Large intestine (tissue), 3 donors: ENCODE data around the gene REPS2. TPM values are rescaled to one million over a fixed set of nuclear protein-coding genes. Genes with fewer than 3 reads are reported as not detected.

Source experiments
- DNase-seq, 2 donors: peaks; one replicate each; pipeline versions ENCODE4 v3.0.0 to v3.0.0-alpha.2; 2013
- H3K27ac ChIP-seq: one replicate; pipeline ENCODE4 v1.5.1; 2013; ENCODE audit warnings: low read length
- H3K27me3 ChIP-seq: 2 replicates; pipeline ENCODE4 v1.6.1; 2013; ENCODE audit warnings: low read length; ENCODE audit not compliant: control insufficient read depth, insufficient read depth
- H3K36me3 ChIP-seq: 2 replicates; pipeline ENCODE4 v1.6.1; 2013; ENCODE audit warnings: low read length; ENCODE audit not compliant: control insufficient read depth, insufficient read depth
- H3K4me1 ChIP-seq: one replicate; pipeline ENCODE4 v1.6.1; 2013; ENCODE audit warnings: low read length; ENCODE audit not compliant: control insufficient read depth, insufficient read depth
- H3K4me3 ChIP-seq: one replicate; pipeline ENCODE4 v1.5.1; 2013; ENCODE audit warnings: low read length
- H3K9me3 ChIP-seq: one replicate; pipeline ENCODE4 v1.6.1; 2013; ENCODE audit warnings: mild to moderate bottlenecking, low read depth, low read length, moderate library complexity; ENCODE audit not compliant: control insufficient read depth
- WGBS: methylation state at CpG from one replicate; pipeline ENCODE4 v1.1.5; 2013; ENCODE audit warnings: low lambda C conversion rate; ENCODE audit not compliant: insufficient coverage; 5-methylcytosine and 5-hydroxymethylcytosine counted together
- polyA plus RNA-seq: library from polyadenylated mRNA; unstranded; fragments of 120-200 nt; gene quantifications from one replicate; pipeline ENCODE4 v1.2.1, GENCODE V29; 2013

REPS2 gene
- polyA plus RNA-seq, 1 donor = 3.7 TPM

- no CpG with 5 or more reads among the region's 1 CpG for WGBS
- Histone ChIP-seq H3K27me3 (no peaks in the 10 kb centered on the region), H3K36me3 (no peaks in the 10 kb centered on the region), H3K27ac (no peak overlapping the region), H3K9me3 (no peaks in the 10 kb centered on the region), H3K4me3 (no peak overlapping the region), H3K4me1 (no peaks in the 10 kb centered on the region)
- no peak for DNase-seq
Observed at GRCh38 chrX:16981209-16981608, 34.8 kb downstream of the REPS2 start.

GRCh38 chrX:16981980-16982379 lies 35.5 kb downstream of the REPS2 start:
- H3K27me3 ChIP-seq = no peaks in the 10 kb centered on the region
- DNase-seq = no peak
- H3K27ac ChIP-seq = no peak overlapping the region
- H3K4me1 ChIP-seq = no peaks in the 10 kb centered on the region
- no peaks in the 10 kb centered on the region for H3K9me3 ChIP-seq
- no peaks in the 10 kb centered on the region for H3K36me3 ChIP-seq
- H3K4me3 ChIP-seq = no peak overlapping the region

DNA sequence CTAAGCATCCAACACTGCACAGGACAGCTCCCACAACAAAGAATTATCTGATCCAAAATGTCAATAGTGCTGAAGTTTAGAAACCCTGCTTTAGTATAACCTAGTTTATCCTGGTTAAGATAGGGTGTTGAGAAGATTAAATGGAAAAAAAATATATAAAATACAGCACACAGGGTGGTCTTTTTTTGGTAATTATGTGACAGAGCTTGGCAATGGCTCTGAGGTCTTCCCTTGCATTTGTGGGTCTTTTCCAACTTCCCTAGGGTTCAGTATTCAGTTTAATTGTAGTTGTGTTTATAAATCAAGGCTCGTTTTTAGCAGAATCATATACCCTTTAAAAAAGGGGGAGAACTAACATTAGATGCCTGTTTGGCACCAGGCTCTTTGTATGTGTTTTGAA lies 36.6 kb downstream of the REPS2 start:
- H3K27ac ChIP-seq = no peak overlapping the region
- H3K4me1 ChIP-seq = no peaks in the 10 kb centered on the region
- no CpG with 5 or more reads among the region's 1 CpG for WGBS
- H3K27me3 ChIP-seq = no peaks in the 10 kb centered on the region
- H3K36me3 ChIP-seq = no peaks in the 10 kb centered on the region
- H3K9me3 ChIP-seq = no peaks in the 10 kb centered on the region
- H3K4me3 ChIP-seq = no peak overlapping the region
- DNase-seq = no peak

- no CpG with 5 or more reads among the region's 3 CpGs for WGBS
- Histone ChIP-seq H3K9me3 (no peaks in the 10 kb centered on the region), H3K36me3 (no peaks in the 10 kb centered on the region), H3K27me3 (no peaks in the 10 kb centered on the region), H3K4me3 (no peak overlapping the region), H3K27ac (no peak overlapping the region), H3K4me1 (no peaks in the 10 kb centered on the region)
- DNase-seq = no peak
Observed at GRCh38 chrX:16985286-16985685, 38.8 kb downstream of the REPS2 start.

DNA sequence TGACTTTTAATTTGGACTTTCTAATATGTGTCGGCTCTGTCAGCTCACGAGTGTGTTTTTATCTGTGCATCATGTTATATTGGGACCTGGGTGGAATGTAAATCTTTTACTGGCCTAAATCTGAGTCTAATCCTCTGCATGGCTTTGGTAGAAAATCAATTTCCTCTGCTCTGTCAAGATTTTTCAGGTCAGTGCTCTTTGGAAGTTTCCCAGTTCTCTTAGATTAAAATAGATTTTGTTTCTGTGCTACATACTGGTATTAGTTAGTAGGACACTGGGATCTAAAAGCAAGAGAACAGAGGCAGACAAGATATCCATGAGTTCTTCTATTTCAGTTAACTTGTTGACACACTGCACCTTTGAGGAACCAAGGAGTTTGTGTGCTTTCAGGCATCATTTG lies 39.7 kb downstream of the REPS2 start:
- no CpG with 5 or more reads among the region's 2 CpGs for WGBS
- no peaks in the 10 kb centered on the region for H3K27me3 ChIP-seq
- no peaks in the 10 kb centered on the region for H3K9me3 ChIP-seq
- no peak for DNase-seq
- no peaks in the 10 kb centered on the region for H3K36me3 ChIP-seq
- H3K4me3 ChIP-seq = no peak overlapping the region
- no peaks in the 10 kb centered on the region for H3K4me1 ChIP-seq
- no peak overlapping the region for H3K27ac ChIP-seq

DNA sequence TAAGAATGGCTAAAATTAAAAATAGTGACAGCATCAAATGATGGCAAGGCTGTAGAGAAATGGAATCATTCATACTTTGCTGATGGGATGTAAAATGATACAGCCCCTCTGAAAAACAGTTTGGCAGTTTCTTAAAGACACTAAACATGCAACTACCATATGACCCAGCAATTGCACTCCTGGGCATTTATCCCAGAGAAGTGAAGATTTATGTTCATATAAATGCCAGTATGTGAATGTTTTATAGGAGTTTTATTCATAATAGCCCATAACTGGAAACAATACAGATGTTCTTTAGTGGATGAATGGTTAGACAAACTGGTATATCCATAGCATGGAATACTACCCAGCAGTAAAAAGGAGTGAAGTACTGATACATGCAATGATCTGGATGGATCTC lies 43.3 kb downstream of the REPS2 start:
- H3K4me3 ChIP-seq = no peak overlapping the region
- H3K27ac ChIP-seq = no peak overlapping the region
- DNase-seq = no peak
- no peaks in the 10 kb centered on the region for H3K36me3 ChIP-seq
- H3K9me3 ChIP-seq = no peaks in the 10 kb centered on the region
- H3K27me3 ChIP-seq = no peaks in the 10 kb centered on the region
- peaks cover 9% of the 10 kb centered on the region for H3K4me1 ChIP-seq

GRCh38 chrX:16990839-16991238 lies 44.4 kb downstream of the REPS2 start:
- 100% methylated on average over 1 of the region's 2 CpGs for WGBS

GRCh38 chrX:16992445-16992844 lies 46.0 kb downstream of the REPS2 start:
- WGBS = no CpG with 5 or more reads among the region's 3 CpGs
- Histone ChIP-seq H3K27me3 (no peaks in the 10 kb centered on the region), H3K4me1 (peaks cover 9% of the 10 kb centered on the region), H3K9me3 (no peaks in the 10 kb centered on the region), H3K36me3 (no peaks in the 10 kb centered on the region), H3K27ac (peak overlapping the region; percentile 16), H3K4me3 (no peak overlapping the region)
- DNase-seq = no peak

More at GRCh38 chrX:16990839-16991238, 44.4 kb downstream of the REPS2 start:
- no peak for DNase-seq
- H3K36me3 ChIP-seq = no peaks in the 10 kb centered on the region
- H3K4me3 ChIP-seq = no peak overlapping the region
- no peaks in the 10 kb centered on the region for H3K27me3 ChIP-seq
- H3K27ac ChIP-seq = no peak overlapping the region
- H3K4me1 ChIP-seq = peaks cover 9% of the 10 kb centered on the region
- H3K9me3 ChIP-seq = no peaks in the 10 kb centered on the region

GRCh38 chrX:16992951-16993350 lies 46.5 kb downstream of the REPS2 start:
- Histone ChIP-seq H3K4me1 (peaks cover 9% of the 10 kb centered on the region), H3K9me3 (no peaks in the 10 kb centered on the region), H3K27ac (peak overlapping the region; percentile 57), H3K4me3 (no peak overlapping the region), H3K27me3 (no peaks in the 10 kb centered on the region), H3K36me3 (no peaks in the 10 kb centered on the region)
- peak; percentile 56 to 85 for DNase-seq
- no CpG with 5 or more reads among the region's 2 CpGs for WGBS

DNA sequence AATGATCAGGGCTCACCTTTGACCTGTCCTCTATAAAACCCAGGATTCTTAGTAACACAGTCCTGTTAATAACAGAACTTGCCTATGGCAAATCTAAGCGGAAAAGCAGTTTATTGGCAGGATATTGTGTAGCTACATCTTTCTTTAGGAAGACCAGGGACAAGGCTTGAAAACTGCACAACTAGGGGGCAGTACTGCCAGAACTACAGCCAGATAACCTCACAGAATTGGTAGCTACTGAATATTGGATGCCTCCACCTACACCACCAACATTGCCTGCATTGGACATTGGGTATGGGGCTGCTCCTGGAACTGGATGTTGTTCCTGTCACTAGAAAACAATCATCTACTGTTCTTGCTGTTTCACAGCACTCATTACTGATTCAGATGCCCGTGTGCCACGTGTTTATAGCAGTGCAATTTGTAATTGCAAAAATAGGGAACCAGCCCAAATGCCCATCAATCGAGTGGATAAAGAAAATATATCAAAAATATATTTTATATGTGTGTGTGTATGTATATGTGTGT lies 47.4 kb downstream of the REPS2 start:
- Histone ChIP-seq H3K9me3 (no peaks in the 10 kb centered on the region), H3K36me3 (no peaks in the 10 kb centered on the region), H3K4me3 (no peak overlapping the region), H3K4me1 (peaks cover 9% of the 10 kb centered on the region), H3K27ac (no peak overlapping the region), H3K27me3 (no peaks in the 10 kb centered on the region)
- DNase-seq = no peak
- no CpG with 5 or more reads among the region's 4 CpGs for WGBS

GRCh38 chrX:16994736-16995135 lies 48.3 kb downstream of the REPS2 start:
- 100% methylated on average over 1 of the region's 2 CpGs for WGBS

More at GRCh38 chrX:16994736-16995135, 48.3 kb downstream of the REPS2 start:
- peaks cover 9% of the 10 kb centered on the region for H3K4me1 ChIP-seq
- H3K27me3 ChIP-seq = no peaks in the 10 kb centered on the region
- no peaks in the 10 kb centered on the region for H3K9me3 ChIP-seq
- no peaks in the 10 kb centered on the region for H3K36me3 ChIP-seq
- DNase-seq = no peak
- H3K27ac ChIP-seq = no peak overlapping the region
- no peak overlapping the region for H3K4me3 ChIP-seq
